ENCODE results near the gene ESRRA. TPM values are rescaled to one million over a fixed set of nuclear protein-coding genes. Genes with fewer than 3 reads are reported as not detected.
A peak's percentile ranks its signal among the peaks of the same experiment; 100 is the strongest.

Gene ESRRA
- total and polyA plus RNA-seq, 10 of the 15 experiments (the other 5 are each of a cell fraction or from before 2014, with no cell fraction given), result 0.32 to 48.9 (median 12.6) TPM

DNA sequence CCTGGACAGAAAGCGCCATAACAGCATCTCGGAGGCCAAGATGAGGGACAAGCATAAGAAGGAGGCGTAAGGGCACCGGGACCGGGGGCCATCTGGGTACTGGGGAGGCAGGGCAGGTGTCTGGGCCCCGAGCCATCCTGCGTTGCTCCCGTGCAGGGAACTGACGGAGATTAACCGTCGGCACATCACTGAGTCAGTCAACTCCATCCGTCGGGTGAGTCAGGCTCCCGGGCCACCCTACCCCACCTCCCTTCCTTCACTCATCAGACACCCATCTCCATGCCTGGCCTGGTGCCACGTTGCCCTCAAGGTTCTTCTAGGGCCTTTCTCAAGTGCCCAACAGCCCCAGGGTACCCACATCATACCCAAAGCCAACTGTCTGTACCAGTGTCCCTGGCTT lies 39.0 kb upstream of the ESRRA start (continued):
- no peak for TF ChIP-seq MYB (IDR thresholded peaks at IDR 0.05; ENCODE audit: borderline replicate concordance, low read depth, low read length)
- no peak for TF ChIP-seq MTA3 (IDR thresholded peaks at IDR 0.05; ENCODE audit: borderline replicate concordance, low read length)

DNA sequence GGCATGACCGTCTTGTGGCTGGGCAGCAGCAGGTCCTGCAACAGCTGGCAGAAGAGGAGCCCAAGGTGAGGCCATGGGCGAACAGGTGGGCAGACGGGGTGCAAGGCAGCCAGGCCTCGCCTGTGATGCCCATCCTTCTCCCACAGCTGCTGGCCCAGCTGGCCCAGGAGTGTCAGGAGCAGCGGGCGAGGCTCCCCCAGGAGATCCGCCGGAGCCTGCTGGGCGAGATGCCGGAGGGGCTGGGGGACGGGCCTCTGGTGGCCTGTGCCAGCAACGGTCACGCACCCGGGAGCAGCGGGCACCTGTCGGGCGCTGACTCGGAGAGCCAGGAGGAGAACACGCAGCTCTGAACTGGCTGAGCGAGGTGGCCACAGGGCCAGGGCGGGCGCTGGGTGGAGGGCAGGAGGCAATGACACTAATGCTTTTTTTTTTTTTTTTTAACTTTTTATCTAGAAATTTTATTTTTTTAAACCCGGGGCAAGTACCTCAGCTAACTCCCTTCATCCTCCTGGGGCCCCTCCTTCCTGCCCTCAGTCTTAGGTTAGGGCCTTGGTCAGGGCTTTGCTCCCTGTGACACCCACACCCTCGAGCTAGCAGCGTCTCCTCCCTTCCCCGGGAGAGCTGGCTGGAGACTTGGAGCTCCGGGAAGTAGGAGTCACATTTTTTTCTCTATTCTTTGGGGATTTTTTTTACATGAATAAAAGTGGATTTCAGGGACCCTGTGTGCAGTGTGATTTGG lies 37.9 kb upstream of the ESRRA start:
- H3K36me3 ChIP-seq (ENCODE audit: control insufficient read depth in 2 of 2, insufficient read depth in 2 of 2, low read length in 1 of 2), result no peaks in the 10 kb centered on the region; a peak in 2 of 4 replicates
- no peak for FAIRE-seq
- H3K27me3 ChIP-seq (replicated peaks in 1 of 2; ENCODE audit: control insufficient read depth in 2 of 2, insufficient read depth in 2 of 2, low read length in 1 of 2), result no peaks in the 10 kb centered on the region
- H3K9me3 ChIP-seq (replicated peaks; ENCODE audit: control insufficient read depth, insufficient read depth, low read length), result no peaks in the 10 kb centered on the region
- H3K9ac ChIP-seq (ENCODE audit: control insufficient read depth, insufficient read depth, low read length), result no peak overlapping the region
- ChIA-PET RAD21 (ENCODE audit: unreplicated experiment) (interaction anchor here (1.3 kb wide), 1 partner anchor 63 kb away, joined by 4 read pairs; no protein-coding TSS in a partner anchor), SMC1A (ENCODE audit: uncharacterized antibody, unreplicated experiment) (interaction anchor here (0.7 to 1.3 kb wide), 2 partner anchors 41 to 63 kb away, joined by 3 read pairs; partner anchors contain the start of genes NUDT22 and TRPT1), CTCF (interaction anchor here (3.8 to 5.7 kb wide), 3 partner anchors 16 to 62 kb away, joined by 23 to 147 read pairs (median 65); partner anchors contain the start of genes CATSPERZ, FERMT3 and PLCB3), POLR2A (interaction anchor here (0.6 to 6.3 kb wide), 7 partner anchors 9 to 514 kb away, joined by 3 to 71 read pairs (median 5); partner anchors contain the start of genes CATSPERZ, ESRRA, FKBP2 and PPP1R14B)
- no TSS peak for BruUV-seq (replicated peaks)
- TF ChIP-seq, protein P1, sequence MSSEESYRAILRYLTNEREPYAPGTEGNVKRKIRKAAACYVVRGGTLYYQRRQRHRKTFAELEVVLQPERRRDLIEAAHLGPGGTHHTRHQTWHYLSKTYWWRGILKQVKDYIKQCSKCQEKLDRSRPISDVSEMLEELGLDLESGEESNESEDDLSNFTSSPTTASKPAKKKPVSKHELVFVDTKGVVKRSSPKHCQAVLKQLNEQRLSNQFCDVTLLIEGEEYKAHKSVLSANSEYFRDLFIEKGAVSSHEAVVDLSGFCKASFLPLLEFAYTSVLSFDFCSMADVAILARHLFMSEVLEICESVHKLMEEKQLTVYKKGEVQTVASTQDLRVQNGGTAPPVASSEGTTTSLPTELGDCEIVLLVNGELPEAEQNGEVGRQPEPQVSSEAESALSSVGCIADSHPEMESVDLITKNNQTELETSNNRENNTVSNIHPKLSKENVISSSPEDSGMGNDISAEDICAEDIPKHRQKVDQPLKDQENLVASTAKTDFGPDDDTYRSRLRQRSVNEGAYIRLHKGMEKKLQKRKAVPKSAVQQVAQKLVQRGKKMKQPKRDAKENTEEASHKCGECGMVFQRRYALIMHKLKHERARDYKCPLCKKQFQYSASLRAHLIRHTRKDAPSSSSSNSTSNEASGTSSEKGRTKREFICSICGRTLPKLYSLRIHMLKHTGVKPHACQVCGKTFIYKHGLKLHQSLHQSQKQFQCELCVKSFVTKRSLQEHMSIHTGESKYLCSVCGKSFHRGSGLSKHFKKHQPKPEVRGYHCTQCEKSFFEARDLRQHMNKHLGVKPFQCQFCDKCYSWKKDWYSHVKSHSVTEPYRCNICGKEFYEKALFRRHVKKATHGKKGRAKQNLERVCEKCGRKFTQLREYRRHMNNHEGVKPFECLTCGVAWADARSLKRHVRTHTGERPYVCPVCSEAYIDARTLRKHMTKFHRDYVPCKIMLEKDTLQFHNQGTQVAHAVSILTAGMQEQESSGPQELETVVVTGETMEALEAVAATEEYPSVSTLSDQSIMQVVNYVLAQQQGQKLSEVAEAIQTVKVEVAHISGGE (CRISPR knock-in tag; IDR thresholded peaks at IDR 0.05), result no peak
- TF ChIP-seq, protein P2, sequence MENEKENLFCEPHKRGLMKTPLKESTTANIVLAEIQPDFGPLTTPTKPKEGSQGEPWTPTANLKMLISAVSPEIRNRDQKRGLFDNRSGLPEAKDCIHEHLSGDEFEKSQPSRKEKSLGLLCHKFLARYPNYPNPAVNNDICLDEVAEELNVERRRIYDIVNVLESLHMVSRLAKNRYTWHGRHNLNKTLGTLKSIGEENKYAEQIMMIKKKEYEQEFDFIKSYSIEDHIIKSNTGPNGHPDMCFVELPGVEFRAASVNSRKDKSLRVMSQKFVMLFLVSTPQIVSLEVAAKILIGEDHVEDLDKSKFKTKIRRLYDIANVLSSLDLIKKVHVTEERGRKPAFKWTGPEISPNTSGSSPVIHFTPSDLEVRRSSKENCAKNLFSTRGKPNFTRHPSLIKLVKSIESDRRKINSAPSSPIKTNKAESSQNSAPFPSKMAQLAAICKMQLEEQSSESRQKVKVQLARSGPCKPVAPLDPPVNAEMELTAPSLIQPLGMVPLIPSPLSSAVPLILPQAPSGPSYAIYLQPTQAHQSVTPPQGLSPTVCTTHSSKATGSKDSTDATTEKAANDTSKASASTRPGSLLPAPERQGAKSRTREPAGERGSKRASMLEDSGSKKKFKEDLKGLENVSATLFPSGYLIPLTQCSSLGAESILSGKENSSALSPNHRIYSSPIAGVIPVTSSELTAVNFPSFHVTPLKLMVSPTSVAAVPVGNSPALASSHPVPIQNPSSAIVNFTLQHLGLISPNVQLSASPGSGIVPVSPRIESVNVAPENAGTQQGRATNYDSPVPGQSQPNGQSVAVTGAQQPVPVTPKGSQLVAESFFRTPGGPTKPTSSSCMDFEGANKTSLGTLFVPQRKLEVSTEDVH (IDR thresholded peaks at IDR 0.05; ENCODE audit: low read depth, partially characterized antibody), result no peak
- TF ChIP-seq SPI1 (IDR thresholded peaks at IDR 0.05; ENCODE audit: borderline replicate concordance, insufficient read depth, low read depth, low read length), result no peak
- H4K20me1 ChIP-seq (ENCODE audit: control insufficient read depth, insufficient read depth), result no peaks in the 10 kb centered on the region
- peaks cover 10% of the 10 kb centered on the region for H3K4me1 ChIP-seq (ENCODE audit: control insufficient read depth, insufficient read depth, low read length)
- DNase-seq (ENCODE audit: low read depth, low spot score), result no peak
- H2AFZ ChIP-seq (ENCODE audit: control insufficient read depth, low read depth, low read length), result no peak overlapping the region
- H3K79me2 ChIP-seq (ENCODE audit: control insufficient read depth, insufficient read depth, low read length), result peaks cover 16% of the 10 kb centered on the region
- peak overlapping the region; percentile 100; the same call in 1 of the 2 replicates for H3K4me2 ChIP-seq (ENCODE audit: control insufficient read depth, insufficient read depth)
- in situ Hi-C loops (cut with MboI) (no loop called here), intact Hi-C loops (cut with micrococcal nuclease; ENCODE audit: unreplicated experiment) (no loop called here)
- no peak overlapping the region for H3K27ac ChIP-seq (ENCODE audit: control insufficient read depth, insufficient read depth)
- 93% methylated on average over 24 of the region's 27 CpGs for WGBS (ENCODE audit: insufficient coverage, insufficient replicate concordance, low lambda C conversion rate, missing lambda C conversion rate)
- ATAC-seq, result no peak
- no peak overlapping the region for H3K4me3 ChIP-seq
